A673 (cell line): Measurements from ENCODE around the gene ZNF554.

Source experiments
- EZH2 ChIP-seq: fragments of 200-600 bp; sonication (generic); IDR thresholded peaks from 2 replicates; pipeline ENCODE4 v1.6.1; 2017; ENCODE audit warnings: borderline replicate concordance, low read depth, mild to moderate bottlenecking, mixed read lengths, antibody characterized with exemption, low read length; ENCODE audit not compliant: poor library complexity, severe bottlenecking
- TF ChIP-seq, protein P1 (sequence below): fragments of 300-800, 200-600 bp; sonication (generic); conservative IDR thresholded peaks from 2 replicates; pipeline ENCODE4 v1.5.1; 2017; ENCODE audit warnings: low read depth, mild to moderate bottlenecking, antibody characterized with exemption, low read length, moderate library complexity, mixed read lengths

DNA sequence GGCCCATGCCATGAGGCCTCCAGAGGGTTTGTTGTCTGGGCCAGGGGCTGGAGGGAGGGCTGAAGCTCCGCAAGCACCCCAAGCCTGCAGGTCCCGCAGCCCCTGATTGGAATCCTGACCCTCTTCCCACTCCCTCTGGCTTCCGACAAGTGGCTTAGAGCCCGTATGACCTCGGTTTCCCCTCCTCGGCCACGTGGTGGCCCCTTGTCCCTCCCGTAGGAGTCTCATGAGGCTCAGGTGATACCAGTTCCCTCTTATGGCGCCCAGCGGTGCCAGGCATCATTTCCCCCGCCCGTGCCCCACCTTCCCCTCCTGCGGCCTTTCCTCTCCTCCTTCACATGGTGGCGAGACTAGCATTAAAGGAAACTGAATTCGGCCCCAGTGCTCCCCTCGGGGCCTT is 28.2 kb upstream of the ZNF554 start:
- TF ChIP-seq, protein P1, sequence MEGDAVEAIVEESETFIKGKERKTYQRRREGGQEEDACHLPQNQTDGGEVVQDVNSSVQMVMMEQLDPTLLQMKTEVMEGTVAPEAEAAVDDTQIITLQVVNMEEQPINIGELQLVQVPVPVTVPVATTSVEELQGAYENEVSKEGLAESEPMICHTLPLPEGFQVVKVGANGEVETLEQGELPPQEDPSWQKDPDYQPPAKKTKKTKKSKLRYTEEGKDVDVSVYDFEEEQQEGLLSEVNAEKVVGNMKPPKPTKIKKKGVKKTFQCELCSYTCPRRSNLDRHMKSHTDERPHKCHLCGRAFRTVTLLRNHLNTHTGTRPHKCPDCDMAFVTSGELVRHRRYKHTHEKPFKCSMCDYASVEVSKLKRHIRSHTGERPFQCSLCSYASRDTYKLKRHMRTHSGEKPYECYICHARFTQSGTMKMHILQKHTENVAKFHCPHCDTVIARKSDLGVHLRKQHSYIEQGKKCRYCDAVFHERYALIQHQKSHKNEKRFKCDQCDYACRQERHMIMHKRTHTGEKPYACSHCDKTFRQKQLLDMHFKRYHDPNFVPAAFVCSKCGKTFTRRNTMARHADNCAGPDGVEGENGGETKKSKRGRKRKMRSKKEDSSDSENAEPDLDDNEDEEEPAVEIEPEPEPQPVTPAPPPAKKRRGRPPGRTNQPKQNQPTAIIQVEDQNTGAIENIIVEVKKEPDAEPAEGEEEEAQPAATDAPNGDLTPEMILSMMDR, result no peak
- no peak for TF ChIP-seq EZH2
